GM12878 (cell line): ENCODE results near the gene FAM53B.

Experiments
- CBX5 ChIP-seq: sonication (generic); IDR thresholded peaks from 2 replicates; pipeline ENCODE4 v1.6.1; 2016; ENCODE audit warnings: low read depth, moderate library complexity, mild to moderate bottlenecking, inconsistent platforms
- CHD2 ChIP-seq: IDR thresholded peaks from 2 replicates; pipeline ENCODE4 v1.6.1; 2011; ENCODE audit warnings: low read depth, low read length, improper control_type of control experiment, borderline replicate concordance
- CTCF ChIP-seq, 3 experiments: IDR thresholded peaks in 2 of 3; conservative IDR thresholded peaks in 1 of 3; 2 replicates each; pipeline ENCODE4 v1.5.1; 2011; ENCODE audit warnings: low read depth in 3 of 3, low read length in 3 of 3, mild to moderate bottlenecking in 3 of 3, control low read depth in 2 of 3, moderate library complexity in 2 of 3, inconsistent platforms in 1 of 3, mixed read lengths in 1 of 3; ENCODE audit not compliant: control insufficient read depth in 2 of 3, insufficient read depth in 1 of 3; ENCODE audit errors: extremely low read depth in 1 of 3
- FOXM1 ChIP-seq: IDR thresholded peaks from 2 replicates; pipeline ENCODE4 v1.6.1; 2012; ENCODE audit warnings: low read depth, mild to moderate bottlenecking, inconsistent platforms, low read length, moderate library complexity
- GATAD2B ChIP-seq: fragments of 450-650 bp; conservative IDR thresholded peaks from 2 replicates; pipeline ENCODE4 v1.6.1; 2017; ENCODE audit warnings: low read depth, mild to moderate bottlenecking, moderate library complexity
- NFYB ChIP-seq: IDR thresholded peaks from 2 replicates; pipeline ENCODE4 v1.6.1; 2011; ENCODE audit warnings: low read depth, mild to moderate bottlenecking, low read length, improper control_type of control experiment, moderate library complexity; ENCODE audit not compliant: insufficient read depth
- PBX3 ChIP-seq: IDR thresholded peaks from 2 replicates; pipeline ENCODE4 v1.6.1; 2011; ENCODE audit warnings: mild to moderate bottlenecking, low read depth, low read length, moderate library complexity; ENCODE audit not compliant: insufficient replicate concordance
- RAD21 ChIP-seq: IDR thresholded peaks from 2 replicates; pipeline ENCODE4 v1.6.1; 2011; ENCODE audit warnings: mild to moderate bottlenecking, low read depth, low read length, moderate library complexity; ENCODE audit not compliant: insufficient read depth
- SMARCA5 ChIP-seq: fragments of 450-650 bp; IDR thresholded peaks from 2 replicates; pipeline ENCODE4 v1.6.1; 2017; ENCODE audit warnings: mild to moderate bottlenecking
- SMC3 ChIP-seq: IDR thresholded peaks from 2 replicates; pipeline ENCODE4 v1.6.1; 2011; ENCODE audit warnings: low read length, improper control_type of control experiment, borderline replicate concordance
- SRF ChIP-seq, 2 experiments: IDR thresholded peaks; 2 replicates each; pipeline ENCODE4 v1.6.1; 2011; ENCODE audit warnings: low read depth in 2 of 2, low read length in 2 of 2, mild to moderate bottlenecking in 1 of 2, moderate library complexity in 1 of 2
- STAT3 ChIP-seq: IDR thresholded peaks from 2 replicates; pipeline ENCODE4 v1.6.1; 2011; ENCODE audit warnings: low read depth, low read length, improper control_type of control experiment

GRCh38 chr10:124624895-124625294 lies 119.3 kb downstream of the FAM53B start:
- TF ChIP-seq GATAD2B: no peak
- TF ChIP-seq RAD21: no peak
- no peak for TF ChIP-seq SRF (IDR thresholded peaks at IDR 0.05; ENCODE audit: low read depth in 2 of 2, low read length in 2 of 2)
- no peak for TF ChIP-seq NFYB
- TF ChIP-seq CHD2: no peak
- no peak for TF ChIP-seq STAT3
- TF ChIP-seq SMC3: no peak
- TF ChIP-seq CTCF (IDR thresholded peaks at IDR 0.05 in 2 of 3, conservative IDR thresholded peaks at IDR 0.05 in 1 of 3; ENCODE audit: control insufficient read depth in 2 of 3, extremely low read depth in 1 of 3, insufficient read depth in 1 of 3, low read depth in 3 of 3, low read length in 3 of 3): no peak
- no peak for TF ChIP-seq PBX3
- no peak for TF ChIP-seq FOXM1
- TF ChIP-seq CBX5: no peak
- no peak for TF ChIP-seq SMARCA5
